GM19438 (cell line): ENCODE results near the gene EIF5AL1.
"Not testable (repeated sequence)": the region's sequence is repeated elsewhere in the genome, so short reads cannot be mapped to it uniquely, and the experiment has no call there.

Experiments
- ATAC-seq: cut with Tn5 transposase; IDR thresholded peaks from one replicate; pipeline ENCODE4 v1.9.1; 2021; ENCODE audit warnings: low read depth; ENCODE audit not compliant: unreplicated experiment

EIF5AL1 gene

GRCh38 chr10:79487296-79488194, 24.8 kb upstream of the EIF5AL1 start:
- ATAC-seq, result peak; percentile 93

- no peak for ATAC-seq
Observed at GRCh38 chr10:79488336-79488735, 24.0 kb upstream of the EIF5AL1 start.

DNA sequence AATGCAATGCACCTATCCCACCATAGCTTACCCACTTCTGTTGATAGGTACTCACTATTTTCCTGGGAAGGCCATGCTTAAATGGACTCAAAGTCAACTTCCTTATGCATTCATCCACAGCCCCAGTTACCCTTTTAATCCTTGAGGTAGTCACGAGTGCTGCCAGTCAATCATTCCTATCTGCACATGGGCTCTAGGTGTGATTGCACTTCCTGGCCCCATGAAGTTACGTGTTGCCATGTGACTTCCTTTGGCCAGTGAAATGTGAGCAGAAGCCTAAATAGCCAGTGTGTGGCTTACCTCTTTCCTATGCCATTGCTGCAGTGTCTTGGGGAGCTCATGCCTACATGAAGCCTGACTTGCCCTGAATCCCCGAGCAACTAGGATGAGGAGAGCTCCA, 23.5 kb upstream of the EIF5AL1 start:
- no peak for ATAC-seq

- no peak for ATAC-seq
Observed at GRCh38 chr10:79490400-79491142, 21.8 kb upstream of the EIF5AL1 start.

- ATAC-seq, result no peak
Observed at GRCh38 chr10:79491143-79491835, 21.0 kb upstream of the EIF5AL1 start.

DNA sequence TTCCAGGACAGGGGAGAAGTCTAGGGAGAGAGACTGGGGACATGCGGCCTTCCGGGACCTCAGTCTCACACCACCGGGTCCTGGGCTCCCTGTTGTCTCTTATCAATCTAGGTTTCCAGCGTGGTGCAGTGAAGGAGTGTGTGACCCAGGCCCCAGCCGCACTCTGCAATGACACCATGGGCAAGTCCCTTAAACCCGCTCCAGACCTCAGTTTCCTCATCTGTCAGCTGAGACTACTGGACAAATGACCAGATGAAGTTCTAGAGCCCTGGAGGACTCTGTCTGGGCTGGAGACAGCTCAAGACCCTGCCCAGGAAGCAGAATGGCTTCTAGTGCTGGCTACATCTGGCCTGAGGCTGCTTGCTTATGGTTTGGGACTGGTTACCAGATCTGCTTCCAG, 20.1 kb upstream of the EIF5AL1 start:
- no peak for ATAC-seq

- no peak for ATAC-seq
Observed at GRCh38 chr10:79492839-79493238, 19.5 kb upstream of the EIF5AL1 start.

- no peak for ATAC-seq
Observed at GRCh38 chr10:79493806-79494205, 18.5 kb upstream of the EIF5AL1 start.

- ATAC-seq, result no peak
Observed at GRCh38 chr10:79494871-79495705, 17.2 kb upstream of the EIF5AL1 start.

GRCh38 chr10:79495791-79496190, 16.5 kb upstream of the EIF5AL1 start:
- no peak for ATAC-seq

GRCh38 chr10:79496896-79497295, 15.4 kb upstream of the EIF5AL1 start:
- ATAC-seq, result no peak

DNA sequence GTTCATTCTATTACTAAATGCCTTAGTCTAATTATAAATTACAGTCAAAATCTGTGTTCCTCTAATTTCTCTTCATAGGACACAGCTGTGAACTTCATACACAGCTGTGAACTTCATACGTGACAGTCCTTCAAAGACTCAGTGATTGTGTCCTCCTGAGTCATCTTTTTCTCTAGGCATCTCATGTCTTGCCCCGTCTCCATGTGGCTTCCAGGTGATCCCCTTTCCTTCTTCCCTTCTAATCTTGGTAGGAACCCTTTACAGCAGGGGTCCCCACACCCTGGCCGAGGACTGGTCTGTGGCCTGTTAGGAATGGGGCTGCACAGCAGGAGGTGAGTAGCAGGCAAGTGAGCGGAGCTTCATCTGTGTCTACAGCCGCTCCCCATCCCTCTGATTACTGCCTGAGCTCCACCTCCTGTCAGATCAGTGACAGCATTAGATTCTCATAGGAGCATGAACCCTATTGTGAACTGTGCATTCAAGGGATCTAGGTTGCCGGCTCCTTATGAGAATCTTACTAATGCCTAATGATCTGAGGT, 14.0 kb upstream of the EIF5AL1 start:
- no peak for ATAC-seq

DNA sequence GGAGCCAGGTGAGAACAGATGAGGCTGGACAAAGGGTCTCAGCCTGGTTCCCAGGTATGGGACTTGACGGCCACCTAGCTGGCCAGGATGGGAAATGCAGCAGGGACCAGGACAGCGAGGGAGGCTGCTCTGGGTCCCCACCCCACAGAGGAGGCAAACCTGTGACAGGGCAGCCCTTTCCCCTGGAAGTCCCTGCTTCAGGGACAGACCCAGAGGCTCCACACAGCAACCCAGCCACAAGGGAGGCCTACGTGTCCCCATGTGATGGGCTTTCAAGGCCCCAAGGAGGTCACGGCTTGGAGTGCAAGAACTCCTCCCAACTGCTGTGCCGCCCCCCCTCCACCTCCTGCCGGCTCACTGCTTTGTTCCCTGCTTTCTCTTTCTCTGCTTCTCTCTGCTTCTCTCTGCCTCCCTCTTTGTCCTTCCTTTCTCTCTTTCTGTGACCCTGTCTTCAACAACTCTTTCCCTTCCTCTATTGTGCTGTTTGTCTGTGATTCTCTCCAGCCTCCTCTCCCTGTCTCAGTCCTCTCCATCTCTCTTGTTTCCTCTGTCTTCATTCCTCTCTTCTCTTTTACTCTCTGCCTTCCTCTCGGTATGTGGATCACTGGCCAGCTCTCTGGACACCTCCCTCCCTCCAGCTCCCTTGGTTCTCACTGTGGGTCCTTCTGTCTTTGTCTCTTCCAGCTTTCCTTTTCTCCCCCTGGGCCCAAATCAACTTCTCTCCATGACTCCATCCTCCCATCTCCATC, 9.6 kb upstream of the EIF5AL1 start:
- ATAC-seq, result no peak

- ATAC-seq, result not testable (repeated sequence)
Observed at GRCh38 chr10:79503787-79504186, 8.5 kb upstream of the EIF5AL1 start.

DNA sequence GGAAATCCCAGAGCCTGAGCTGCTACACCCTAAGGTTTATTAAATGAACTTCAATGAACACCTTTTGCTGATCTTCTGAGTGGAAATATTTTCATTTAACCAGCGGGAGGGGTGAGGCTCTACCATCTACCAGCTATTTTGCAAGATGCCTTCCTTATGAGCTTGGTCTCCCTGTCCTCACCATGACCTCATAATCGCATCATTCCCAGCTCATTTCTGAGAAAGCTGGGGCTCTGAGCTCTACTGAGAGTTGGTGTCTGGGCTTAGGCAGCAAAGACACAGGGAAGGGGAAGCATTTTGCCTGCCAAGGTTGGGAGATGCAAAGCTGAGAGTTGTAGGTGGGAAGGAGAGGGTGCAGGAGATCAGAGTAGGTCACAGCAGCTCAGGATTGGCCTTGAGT, 7.8 kb upstream of the EIF5AL1 start:
- ATAC-seq, result not testable (repeated sequence)

DNA sequence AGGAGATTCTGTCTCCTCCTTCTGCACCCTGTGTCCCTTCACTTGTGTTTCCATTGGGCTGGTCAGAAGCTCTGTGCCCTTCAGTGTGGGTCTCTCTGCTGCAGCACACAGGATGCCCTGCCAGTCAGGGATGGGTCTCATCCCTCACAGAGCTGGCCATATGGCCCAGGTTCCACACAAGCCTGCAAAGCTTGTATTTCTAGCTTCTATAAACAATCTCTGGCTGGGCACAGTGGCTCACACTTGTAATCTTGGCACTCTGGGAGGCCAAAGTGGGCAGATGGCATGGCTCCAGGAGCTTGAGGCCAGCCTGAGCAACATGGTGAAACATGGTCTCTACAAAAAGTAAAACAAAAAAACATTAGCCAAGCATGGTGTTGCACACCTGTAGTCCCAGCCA, 7.0 kb upstream of the EIF5AL1 start:
- ATAC-seq, result not testable (repeated sequence)

DNA sequence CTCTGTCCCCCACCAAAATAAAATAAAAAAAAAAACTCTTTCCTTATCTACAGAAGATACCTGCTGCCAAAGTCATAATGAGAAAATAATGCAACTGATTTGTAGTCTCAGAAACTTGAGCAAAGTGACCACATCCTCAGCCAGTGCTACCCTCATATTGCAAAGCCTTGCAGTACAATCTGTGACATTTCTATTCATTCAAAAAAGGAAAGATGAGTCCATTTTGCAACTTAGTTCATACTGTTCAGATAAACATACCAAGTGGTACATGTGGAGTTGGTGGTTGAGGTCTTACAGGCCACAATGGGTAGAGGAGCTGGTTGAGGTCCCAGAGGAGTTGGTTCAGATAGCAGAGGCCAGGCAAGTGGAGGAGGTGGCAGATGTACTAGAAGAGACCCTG, 6.5 kb upstream of the EIF5AL1 start:
- ATAC-seq, result no peak

- ATAC-seq, result no peak
Observed at GRCh38 chr10:79507440-79508167, 4.7 kb upstream of the EIF5AL1 start.

GRCh38 chr10:79508245-79508644, 4.1 kb upstream of the EIF5AL1 start:
- not testable (repeated sequence) for ATAC-seq
